ENCODE measurements around the gene FSTL3.
"Not testable (repeated sequence)": the region's sequence is repeated elsewhere in the genome, so short reads cannot be mapped to it uniquely, and the experiment has no call there.

The FSTL3 gene

GRCh38 chr19:720345-721160, 44.4 kb downstream of the FSTL3 start:
- no peak overlapping the region for H3K27ac ChIP-seq
- TF ChIP-seq ZFX (IDR thresholded peaks at IDR 0.05), result no peak
- TF ChIP-seq CTCF (conservative IDR thresholded peaks at IDR 0.05), result no peak

GRCh38 chr19:722553-723101, 46.4 kb downstream of the FSTL3 start:
- no peak for TF ChIP-seq ZFX (IDR thresholded peaks at IDR 0.05)
- no peak for TF ChIP-seq CTCF (conservative IDR thresholded peaks at IDR 0.05)
- no peak overlapping the region for H3K27ac ChIP-seq

GRCh38 chr19:723247-723646, 47.1 kb downstream of the FSTL3 start:
- TF ChIP-seq ZFX (IDR thresholded peaks at IDR 0.05), result no peak
- no peak for TF ChIP-seq CTCF (conservative IDR thresholded peaks at IDR 0.05)
- no peak overlapping the region for H3K27ac ChIP-seq

GRCh38 chr19:723714-724113, 47.5 kb downstream of the FSTL3 start:
- no peak for TF ChIP-seq ZFX (IDR thresholded peaks at IDR 0.05)
- H3K27ac ChIP-seq, result no peak overlapping the region

- TF ChIP-seq ZFX (IDR thresholded peaks at IDR 0.05) (no peak), CTCF (conservative IDR thresholded peaks at IDR 0.05) (no peak)
- H3K27ac ChIP-seq, result no peak overlapping the region
Measured at GRCh38 chr19:725461-726089, 49.4 kb downstream of the FSTL3 start.

- TF ChIP-seq ZFX (IDR thresholded peaks at IDR 0.05) (no peak), CTCF (conservative IDR thresholded peaks at IDR 0.05) (no peak)
- no peak overlapping the region for H3K27ac ChIP-seq
Measured at GRCh38 chr19:726993-727956, 51.1 kb downstream of the FSTL3 start.

- TF ChIP-seq CTCF (conservative IDR thresholded peaks at IDR 0.05) (no peak), ZFX (IDR thresholded peaks at IDR 0.05) (no peak)
- no peak overlapping the region for H3K27ac ChIP-seq
Measured at GRCh38 chr19:728011-728410, 51.8 kb downstream of the FSTL3 start.

GRCh38 chr19:729564-729963, 53.4 kb downstream of the FSTL3 start:
- H3K27ac ChIP-seq, result not testable (repeated sequence)
